ENCODE results near the gene KDM4D.

The KDM4D gene

DNA sequence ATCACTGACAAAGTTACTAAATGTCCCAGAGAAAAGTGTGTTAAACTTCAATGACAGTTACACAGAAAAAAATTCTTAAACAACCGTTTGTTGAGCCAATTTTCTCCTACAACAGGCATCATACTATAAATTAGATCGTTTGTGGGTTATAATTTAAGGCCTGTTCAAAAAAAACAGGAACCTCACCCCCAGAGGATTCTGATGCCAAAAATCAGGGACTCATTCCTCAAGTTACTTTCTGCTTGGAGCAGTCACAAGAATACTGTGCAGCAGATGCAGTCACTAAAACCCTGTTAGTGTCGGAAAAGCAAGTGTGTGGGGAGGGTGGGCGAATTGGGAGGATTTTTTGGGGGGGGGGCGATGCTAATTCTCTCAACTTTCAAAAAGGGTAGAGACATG is 810 bp upstream of the KDM4D start:
- TF ChIP-seq, protein P1, sequence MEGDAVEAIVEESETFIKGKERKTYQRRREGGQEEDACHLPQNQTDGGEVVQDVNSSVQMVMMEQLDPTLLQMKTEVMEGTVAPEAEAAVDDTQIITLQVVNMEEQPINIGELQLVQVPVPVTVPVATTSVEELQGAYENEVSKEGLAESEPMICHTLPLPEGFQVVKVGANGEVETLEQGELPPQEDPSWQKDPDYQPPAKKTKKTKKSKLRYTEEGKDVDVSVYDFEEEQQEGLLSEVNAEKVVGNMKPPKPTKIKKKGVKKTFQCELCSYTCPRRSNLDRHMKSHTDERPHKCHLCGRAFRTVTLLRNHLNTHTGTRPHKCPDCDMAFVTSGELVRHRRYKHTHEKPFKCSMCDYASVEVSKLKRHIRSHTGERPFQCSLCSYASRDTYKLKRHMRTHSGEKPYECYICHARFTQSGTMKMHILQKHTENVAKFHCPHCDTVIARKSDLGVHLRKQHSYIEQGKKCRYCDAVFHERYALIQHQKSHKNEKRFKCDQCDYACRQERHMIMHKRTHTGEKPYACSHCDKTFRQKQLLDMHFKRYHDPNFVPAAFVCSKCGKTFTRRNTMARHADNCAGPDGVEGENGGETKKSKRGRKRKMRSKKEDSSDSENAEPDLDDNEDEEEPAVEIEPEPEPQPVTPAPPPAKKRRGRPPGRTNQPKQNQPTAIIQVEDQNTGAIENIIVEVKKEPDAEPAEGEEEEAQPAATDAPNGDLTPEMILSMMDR (conservative IDR thresholded peaks at IDR 0.05; ENCODE audit: low read depth, low read length): no peak
- DNase-seq (ENCODE audit: low read depth): no peak
- H3K4me3 ChIP-seq (ENCODE audit: low read length): peak overlapping the region; percentile 95

DNA sequence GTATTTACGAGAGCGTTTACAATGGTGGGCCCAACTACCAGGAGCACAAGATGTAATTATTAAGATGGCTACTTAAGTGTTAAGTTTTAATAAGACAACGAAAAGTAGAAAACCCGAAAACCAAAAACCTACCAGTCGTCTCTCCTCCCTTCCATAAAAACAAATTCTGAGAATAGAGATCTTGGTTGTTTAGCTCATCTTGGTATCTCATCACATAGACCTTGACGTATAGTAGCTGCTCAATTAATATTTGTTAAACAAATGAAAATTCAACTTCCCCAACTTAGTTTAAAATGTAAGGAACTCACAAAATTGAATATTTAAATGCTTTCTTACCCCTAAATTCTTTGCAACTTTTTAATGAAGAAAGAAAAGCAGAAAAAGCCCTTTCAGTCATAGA is 669 bp downstream of the KDM4D start:
- no peak for DNase-seq (ENCODE audit: low read depth)
- TF ChIP-seq, protein P1 (conservative IDR thresholded peaks at IDR 0.05; ENCODE audit: low read depth, low read length): no peak
- H3K4me3 ChIP-seq (ENCODE audit: low read length): peak overlapping the region; percentile 95

DNA sequence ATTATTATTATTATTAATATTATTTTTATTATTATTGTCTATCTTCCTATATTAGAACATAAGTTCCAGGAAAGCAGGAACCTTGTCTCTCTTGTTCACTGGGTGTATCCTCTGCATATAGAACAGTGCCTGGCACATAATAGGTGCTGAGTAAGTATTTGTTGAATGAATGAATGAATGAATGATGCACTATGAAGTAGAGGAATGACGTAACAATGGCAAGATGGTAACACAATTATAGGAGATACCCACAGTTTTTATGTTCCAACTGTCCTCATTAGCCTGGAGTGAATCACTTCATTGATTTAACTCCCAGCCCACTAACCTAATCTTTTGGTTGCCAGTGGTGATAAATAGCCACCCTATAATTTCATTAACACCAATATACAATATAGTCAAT is 2.1 kb downstream of the KDM4D start:
- H3K4me3 ChIP-seq (ENCODE audit: low read length): no peak overlapping the region
- DNase-seq (ENCODE audit: low read depth): no peak
- TF ChIP-seq, protein P1 (conservative IDR thresholded peaks at IDR 0.05; ENCODE audit: low read depth, low read length): no peak

- no peak for DNase-seq (ENCODE audit: low read depth)
- H3K4me3 ChIP-seq (ENCODE audit: low read length): no peak overlapping the region
- TF ChIP-seq, protein P1 (conservative IDR thresholded peaks at IDR 0.05; ENCODE audit: low read depth, low read length): no peak
These were observed 13.9 kb downstream of the KDM4D start for GRCh38 chr11:94987378-94987777.

DNA sequence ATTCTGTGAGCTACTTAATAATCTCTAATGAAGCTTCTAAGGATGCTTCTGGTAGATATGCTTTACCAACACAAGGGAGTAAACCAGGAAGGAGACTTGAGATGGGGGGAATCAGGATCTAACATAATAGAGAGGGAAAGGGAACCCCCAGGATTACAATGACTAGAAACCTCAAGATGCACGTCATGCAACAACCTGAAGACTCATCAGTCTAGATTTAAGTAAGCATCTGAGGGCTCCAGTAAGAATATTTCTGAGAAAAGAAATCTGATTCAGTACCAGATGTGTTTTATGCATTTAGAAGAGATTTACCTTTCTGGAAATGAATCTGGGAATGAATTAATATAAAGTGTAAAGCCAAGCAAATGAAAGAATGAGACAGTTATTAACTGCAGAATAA is 15.2 kb downstream of the KDM4D start:
- TF ChIP-seq, protein P1 (conservative IDR thresholded peaks at IDR 0.05; ENCODE audit: low read depth, low read length): no peak
- DNase-seq (ENCODE audit: low read depth): no peak
- no peak overlapping the region for H3K4me3 ChIP-seq (ENCODE audit: low read length)

DNA sequence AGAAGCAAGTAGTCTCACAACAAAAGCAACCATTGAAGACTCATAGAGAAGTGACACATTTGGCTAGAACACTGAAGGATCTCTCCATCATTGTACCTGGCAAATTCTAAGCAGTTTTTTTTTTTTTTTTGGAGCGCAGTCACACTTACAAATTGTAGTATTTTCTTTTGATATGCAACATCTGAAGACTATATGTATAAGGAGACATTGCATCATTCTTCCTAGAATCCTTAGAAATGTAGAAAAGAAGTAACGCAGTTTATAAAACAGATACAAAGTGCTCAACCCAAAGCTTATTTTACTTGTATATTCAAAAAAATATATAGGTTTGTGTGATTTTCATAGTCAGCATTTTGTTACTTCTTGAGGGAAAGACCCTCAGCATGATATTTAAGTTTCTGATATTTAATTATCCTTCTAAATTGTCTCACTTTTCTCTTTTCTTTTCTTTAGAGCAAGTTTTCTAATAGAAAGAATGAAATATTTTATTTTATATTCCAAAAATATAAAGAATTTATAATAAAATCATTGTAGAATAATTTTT is 20.0 kb downstream of the KDM4D start:
- H3K4me3 ChIP-seq (ENCODE audit: low read length): no peak overlapping the region
- TF ChIP-seq, protein P1 (conservative IDR thresholded peaks at IDR 0.05; ENCODE audit: low read depth, low read length): no peak
- DNase-seq (ENCODE audit: low read depth): no peak

DNA sequence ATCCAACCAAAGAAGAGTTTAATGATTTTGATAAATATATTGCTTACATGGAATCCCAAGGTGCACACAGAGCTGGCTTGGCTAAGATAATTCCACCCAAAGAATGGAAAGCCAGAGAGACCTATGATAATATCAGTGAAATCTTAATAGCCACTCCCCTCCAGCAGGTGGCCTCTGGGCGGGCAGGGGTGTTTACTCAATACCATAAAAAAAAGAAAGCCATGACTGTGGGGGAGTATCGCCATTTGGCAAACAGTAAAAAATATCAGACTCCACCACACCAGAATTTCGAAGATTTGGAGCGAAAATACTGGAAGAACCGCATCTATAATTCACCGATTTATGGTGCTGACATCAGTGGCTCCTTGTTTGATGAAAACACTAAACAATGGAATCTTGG is 23.9 kb downstream of the KDM4D start:
- DNase-seq (ENCODE audit: low read depth): no peak
- no peak overlapping the region for H3K4me3 ChIP-seq (ENCODE audit: low read length)
- TF ChIP-seq, protein P1 (conservative IDR thresholded peaks at IDR 0.05; ENCODE audit: low read depth, low read length): peak; percentile 25

All from retinal pigment epithelial cell (primary cell).